ENCODE measurements around the gene STK17B.

- TF ChIP-seq CTCF (conservative IDR thresholded peaks at IDR 0.05; ENCODE audit: low read depth in 2 of 2) (no peak), POLR2AphosphoS5 (IDR thresholded peaks at IDR 0.05; ENCODE audit: low read depth) (no peak), JUNB (IDR thresholded peaks at IDR 0.05; ENCODE audit: unreplicated experiment) (no peak), EZH2 (IDR thresholded peaks at IDR 0.05; ENCODE audit: low read depth, unreplicated experiment) (no peak), REST (IDR thresholded peaks at IDR 0.05; ENCODE audit: unreplicated experiment) (no peak)
Observed at GRCh38 chr2:196177124-196177523, 5.7 kb upstream of the STK17B start.

All from GM23338 (cell line).